ENCODE measurements around the gene INPP5D. TPM values are rescaled to one million over a fixed set of nuclear protein-coding genes. Genes with fewer than 3 reads are reported as not detected.

Gene INPP5D
- total RNA-seq, 2 experiments from 2014 or later = 79.5 to 92.6 TPM

- Histone ChIP-seq H3K4me3 (ENCODE audit: low read depth, low read length, poor library complexity, severe bottlenecking) (no peak overlapping the region), H3K27ac (ENCODE audit: low read depth, low read length, poor library complexity, severe bottlenecking) (no peak overlapping the region), H3K79me2 (ENCODE audit: insufficient read depth, low read depth, low read length) (no peaks in the 10 kb centered on the region), H3K36me3 (ENCODE audit: insufficient read depth, low read length) (no peaks in the 10 kb centered on the region), H3K4me2 (ENCODE audit: low read length) (no peak overlapping the region), H4K20me1 (ENCODE audit: insufficient read depth, low read length) (no peaks in the 10 kb centered on the region), H3K9me3 (ENCODE audit: low read length) (no peaks in the 10 kb centered on the region), H3K4me1 (ENCODE audit: insufficient read depth, low read length, poor library complexity, severe bottlenecking) (no peaks in the 10 kb centered on the region), H2AFZ (ENCODE audit: low read length) (no peak overlapping the region), H3K9me2 (ENCODE audit: insufficient read depth, low read length) (no peaks in the 10 kb centered on the region)
- BruUV-seq (replicated peaks) = no TSS peak
- TF ChIP-seq CTCF (conservative IDR thresholded peaks at IDR 0.05; ENCODE audit: low read length) (no peak), EZH2phosphoT487 (IDR thresholded peaks at IDR 0.05; ENCODE audit: borderline replicate concordance, low read depth, low read length) (no peak)
- intact Hi-C loops (cut with micrococcal nuclease; ENCODE audit: unreplicated experiment) = no loop called here
- ChIA-PET POLR2A (no interaction called here), CTCF (ENCODE audit: unreplicated experiment) (no interaction called here)
- DNase-seq (ENCODE audit: low spot score) = no peak
Observed at GRCh38 chr2:233023761-233024410, 36.3 kb upstream of the INPP5D start.

GRCh38 chr2:233025706-233026105, 34.4 kb upstream of the INPP5D start:
- Histone ChIP-seq H3K4me3 (ENCODE audit: low read depth, low read length, poor library complexity, severe bottlenecking) (no peak overlapping the region), H3K9me3 (ENCODE audit: low read length) (no peaks in the 10 kb centered on the region), H3K36me3 (ENCODE audit: insufficient read depth, low read length) (no peaks in the 10 kb centered on the region), H3K79me2 (ENCODE audit: insufficient read depth, low read depth, low read length) (no peaks in the 10 kb centered on the region), H3K4me2 (ENCODE audit: low read length) (no peak overlapping the region), H3K27ac (ENCODE audit: low read depth, low read length, poor library complexity, severe bottlenecking) (no peak overlapping the region), H2AFZ (ENCODE audit: low read length) (no peak overlapping the region), H3K4me1 (ENCODE audit: insufficient read depth, low read length, poor library complexity, severe bottlenecking) (no peaks in the 10 kb centered on the region), H3K9me2 (ENCODE audit: insufficient read depth, low read length) (no peaks in the 10 kb centered on the region), H4K20me1 (ENCODE audit: insufficient read depth, low read length) (no peaks in the 10 kb centered on the region)
- ChIA-PET POLR2A (no interaction called here), CTCF (ENCODE audit: unreplicated experiment) (no interaction called here)
- no peak for TF ChIP-seq CTCF (conservative IDR thresholded peaks at IDR 0.05; ENCODE audit: low read length)
- TF ChIP-seq EZH2phosphoT487 (IDR thresholded peaks at IDR 0.05; ENCODE audit: borderline replicate concordance, low read depth, low read length) = no peak
- intact Hi-C loops (cut with micrococcal nuclease; ENCODE audit: unreplicated experiment) = no loop called here
- DNase-seq (ENCODE audit: low spot score) = no peak
- no TSS peak for BruUV-seq (replicated peaks)

GRCh38 chr2:233026198-233026813, 33.8 kb upstream of the INPP5D start:
- no peak overlapping the region for H3K27ac ChIP-seq (ENCODE audit: low read depth, low read length, poor library complexity, severe bottlenecking)
- H3K36me3 ChIP-seq (ENCODE audit: insufficient read depth, low read length) = no peaks in the 10 kb centered on the region
- CTCF ChIA-PET (ENCODE audit: unreplicated experiment) = no interaction called here
- BruUV-seq (replicated peaks) = no TSS peak
- H3K9me2 ChIP-seq (ENCODE audit: insufficient read depth, low read length) = no peaks in the 10 kb centered on the region
- no peak overlapping the region for H3K4me3 ChIP-seq (ENCODE audit: low read depth, low read length, poor library complexity, severe bottlenecking)
- H3K9me3 ChIP-seq (ENCODE audit: low read length) = no peaks in the 10 kb centered on the region
- no peak overlapping the region for H2AFZ ChIP-seq (ENCODE audit: low read length)
- TF ChIP-seq CTCF (conservative IDR thresholded peaks at IDR 0.05; ENCODE audit: low read length) = no peak
- TF ChIP-seq EZH2phosphoT487 (IDR thresholded peaks at IDR 0.05; ENCODE audit: borderline replicate concordance, low read depth, low read length) = no peak
- H3K79me2 ChIP-seq (ENCODE audit: insufficient read depth, low read depth, low read length) = no peaks in the 10 kb centered on the region
- H3K4me2 ChIP-seq (ENCODE audit: low read length) = no peak overlapping the region
- H3K4me1 ChIP-seq (ENCODE audit: insufficient read depth, low read length, poor library complexity, severe bottlenecking) = no peaks in the 10 kb centered on the region
- DNase-seq (ENCODE audit: low spot score) = no peak
- POLR2A ChIA-PET = interaction anchor here (0.7 kb wide), 1 partner anchor 434 kb away, joined by 3 read pairs; no protein-coding TSS in a partner anchor
- intact Hi-C loops (cut with micrococcal nuclease; ENCODE audit: unreplicated experiment) = no loop called here
- no peaks in the 10 kb centered on the region for H4K20me1 ChIP-seq (ENCODE audit: insufficient read depth, low read length)

All from OCI-LY7 (cell line).